SK-N-MC (cell line): ENCODE data around the gene LCE1F.

ENCODE experiments used
- DNase-seq: peaks from one replicate; pipeline ENCODE4 v3.0.0-alpha.2; 2011; ENCODE audit warnings: low read depth, low spot score
- H3K27ac ChIP-seq: fragments of 200-600 bp; sonication (generic); 2 replicates; pipeline ENCODE4 v1.5.1; 2016; ENCODE audit warnings: mixed run types
- H3K36me3 ChIP-seq: fragments of 200-600 bp; sonication (generic); 2 replicates; pipeline ENCODE4 v1.6.1; 2017; ENCODE audit warnings: antibody characterized with exemption, low read length, mixed read lengths; ENCODE audit not compliant: insufficient read depth
- H3K4me3 ChIP-seq: fragments of 200-600 bp; sonication (generic); 2 replicates; pipeline ENCODE4 v1.5.1; 2016
- H3K9ac ChIP-seq: fragments of 200-600 bp; sonication (generic); 2 replicates; pipeline ENCODE4 v1.8.0; 2017; ENCODE audit warnings: mixed run types, mixed read lengths; ENCODE audit not compliant: insufficient read length
- H3K9me3 ChIP-seq: fragments of 200-600 bp; sonication (generic); 2 replicates; pipeline ENCODE4 v1.6.1; 2017; ENCODE audit warnings: low read depth, mild to moderate bottlenecking, antibody characterized with exemption, low read length, moderate library complexity, mixed read lengths
- EZH2 ChIP-seq: fragments of 200-600 bp; sonication (generic); IDR thresholded peaks from one replicate; pipeline ENCODE4 v1.6.1; 2017; ENCODE audit warnings: antibody characterized with exemption
- FOXP2 ChIP-seq: optimal IDR thresholded peaks from 2 replicates; pipeline ENCODE3; 2011; ENCODE audit warnings: mild to moderate bottlenecking, moderate library complexity; ENCODE audit not compliant: insufficient read depth; ENCODE audit errors: extremely low read length, control extremely low read depth
- POLR2AphosphoS5 ChIP-seq: IDR thresholded peaks from 2 replicates; pipeline ENCODE4 v1.6.1; 2012; ENCODE audit warnings: mild to moderate bottlenecking, low read depth, low read length, borderline replicate concordance

The LCE1F gene

DNA sequence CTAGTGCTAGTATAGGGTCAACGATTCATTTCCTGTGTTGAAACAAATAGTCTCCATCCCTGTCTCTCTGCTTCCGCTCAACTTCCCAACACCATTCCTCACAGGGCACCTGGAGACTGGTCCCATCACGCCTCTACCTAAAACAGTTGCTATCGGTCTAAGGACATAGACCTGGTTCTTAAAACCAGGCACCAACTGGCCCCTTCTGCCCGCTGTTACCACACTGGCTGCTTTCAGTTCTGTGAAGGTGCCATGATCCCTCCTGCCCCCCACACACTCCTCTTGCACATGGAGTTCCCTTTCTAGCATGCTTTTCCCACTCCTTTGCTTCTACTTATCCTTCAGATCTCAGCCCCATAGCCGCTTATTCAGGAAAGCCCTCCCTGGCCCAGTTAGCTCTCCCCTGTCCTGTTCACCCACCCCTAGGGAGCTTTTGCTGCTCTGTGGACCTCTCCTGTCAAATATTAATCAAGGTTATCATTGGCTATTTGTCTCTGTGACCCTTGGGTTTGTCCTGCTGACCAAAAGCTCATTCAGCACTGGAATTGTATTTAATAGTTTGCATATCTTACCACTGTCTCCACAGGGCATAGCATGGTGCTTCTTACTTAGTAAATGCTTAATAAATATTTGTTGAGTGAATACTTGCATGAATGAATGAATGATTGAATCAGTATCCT is 29.0 kb upstream of the LCE1F start:
- TF ChIP-seq EZH2 (no peak), FOXP2 (no peak), POLR2AphosphoS5 (no peak)
- H3K9ac ChIP-seq: no peak overlapping the region
- no peaks in the 10 kb centered on the region for H3K9me3 ChIP-seq
- H3K4me3 ChIP-seq: no peak overlapping the region
- H3K27ac ChIP-seq: no peak overlapping the region
- H3K36me3 ChIP-seq: no peaks in the 10 kb centered on the region
- no peak for DNase-seq

DNA sequence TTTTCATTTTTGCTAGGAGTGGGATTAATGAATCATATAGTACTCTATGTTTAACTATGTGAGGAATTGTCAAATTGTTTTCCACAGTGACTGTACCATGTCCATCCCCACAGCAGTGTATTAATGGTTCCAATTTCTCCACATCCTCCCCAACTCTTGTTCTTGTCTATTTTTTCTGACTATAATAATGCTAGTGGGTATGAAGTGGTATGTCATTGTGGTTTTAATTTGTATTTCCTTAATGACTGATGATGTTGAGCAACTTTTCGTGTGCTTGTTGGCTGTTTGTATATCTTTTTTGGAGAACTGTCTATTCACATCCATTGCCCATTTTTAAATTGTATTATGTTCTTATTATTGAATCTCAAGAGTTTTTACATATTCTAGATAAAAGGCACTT is 27.1 kb upstream of the LCE1F start:
- no peak for TF ChIP-seq FOXP2
- no peak for TF ChIP-seq EZH2
- TF ChIP-seq POLR2AphosphoS5: no peak
- H3K9ac ChIP-seq: no peak overlapping the region
- no peaks in the 10 kb centered on the region for H3K9me3 ChIP-seq
- DNase-seq: no peak
- no peak overlapping the region for H3K4me3 ChIP-seq
- H3K36me3 ChIP-seq: no peaks in the 10 kb centered on the region
- no peak overlapping the region for H3K27ac ChIP-seq

- Histone ChIP-seq H3K36me3 (no peaks in the 10 kb centered on the region), H3K4me3 (no peak overlapping the region), H3K9me3 (no peaks in the 10 kb centered on the region), H3K27ac (no peak overlapping the region), H3K9ac (no peak overlapping the region)
- TF ChIP-seq FOXP2 (no peak), EZH2 (no peak), POLR2AphosphoS5 (no peak)
- no peak for DNase-seq
Measured at GRCh38 chr1:152752225-152752624, 22.7 kb upstream of the LCE1F start.

- Histone ChIP-seq H3K27ac (no peak overlapping the region), H3K9me3 (no peaks in the 10 kb centered on the region)
Measured at GRCh38 chr1:152753586-152753985, 21.4 kb upstream of the LCE1F start.

DNA sequence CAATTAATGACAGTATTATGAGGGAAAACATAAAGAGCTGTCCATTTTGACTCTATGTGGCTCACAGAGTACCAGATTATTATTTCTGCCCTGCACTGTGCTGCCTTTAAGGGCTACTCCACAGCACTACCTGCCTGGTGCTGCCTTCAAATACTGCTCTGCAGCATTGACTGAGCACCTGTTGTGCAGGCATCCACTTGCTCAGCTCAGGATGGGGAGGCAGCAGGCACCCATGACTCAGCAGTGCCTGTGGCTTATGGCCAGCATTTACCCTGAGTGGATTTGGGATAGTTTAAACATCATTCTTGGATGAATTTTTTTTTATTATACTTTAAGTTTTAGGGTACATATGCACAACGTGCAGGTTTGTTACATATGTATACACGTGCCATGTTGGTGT is 18.1 kb upstream of the LCE1F start:
- no peak overlapping the region for H3K4me3 ChIP-seq
- H3K9me3 ChIP-seq: no peaks in the 10 kb centered on the region
- H3K36me3 ChIP-seq: no peaks in the 10 kb centered on the region
- no peak overlapping the region for H3K9ac ChIP-seq
- no peak overlapping the region for H3K27ac ChIP-seq
- TF ChIP-seq FOXP2 (no peak), POLR2AphosphoS5 (no peak), EZH2 (no peak)
- no peak for DNase-seq

More at GRCh38 chr1:152753586-152753985, 21.4 kb upstream of the LCE1F start:
- H3K9ac ChIP-seq: no peak overlapping the region
- TF ChIP-seq POLR2AphosphoS5: no peak
- TF ChIP-seq FOXP2: no peak
- TF ChIP-seq EZH2: no peak
- no peak for DNase-seq
- H3K4me3 ChIP-seq: no peak overlapping the region
- no peaks in the 10 kb centered on the region for H3K36me3 ChIP-seq

DNA sequence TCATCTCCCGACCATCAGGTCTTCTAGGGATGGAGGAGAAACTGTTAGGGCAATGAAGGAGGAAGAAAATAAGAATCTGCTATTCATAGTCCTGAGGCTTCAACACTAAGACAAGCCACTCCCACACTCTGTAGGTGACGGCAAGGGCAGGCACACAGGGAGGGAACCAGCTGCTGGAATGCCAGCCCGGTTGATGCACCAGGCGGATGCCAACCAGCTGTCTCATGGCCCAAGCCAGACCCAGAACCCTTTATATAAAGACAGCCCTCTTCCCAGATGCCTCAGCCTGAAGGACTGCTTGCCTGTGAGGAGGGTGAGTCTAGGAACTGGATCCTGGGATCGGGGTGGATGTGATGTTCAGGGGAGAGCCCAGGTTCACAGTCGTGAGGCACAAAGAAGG is 17.2 kb upstream of the LCE1F start, which contains the start of gene KPRP:
KPRP (plus strand) TSS at position 279 of the 400 bp plus-strand sequence. CDS start 1,564 bp downstream, outside the sequence.
- Histone ChIP-seq H3K36me3 (no peaks in the 10 kb centered on the region), H3K9me3 (no peaks in the 10 kb centered on the region), H3K9ac (no peak within 1 kb of the TSS), H3K4me3 (no peak within 1 kb of the TSS), H3K27ac (no peak within 1 kb of the TSS)
- TF ChIP-seq FOXP2 (no peak), EZH2 (no peak), POLR2AphosphoS5 (no peak)
- DNase-seq: no peak

GRCh38 chr1:152758636-152759035 is 16.3 kb upstream of the LCE1F start:
- H3K9me3 ChIP-seq: no peaks in the 10 kb centered on the region
- no peak for TF ChIP-seq POLR2AphosphoS5
- no peak for TF ChIP-seq FOXP2
- no peak for TF ChIP-seq EZH2
- no peaks in the 10 kb centered on the region for H3K36me3 ChIP-seq
- no peak overlapping the region for H3K4me3 ChIP-seq
- no peak overlapping the region for H3K9ac ChIP-seq
- H3K27ac ChIP-seq: no peak overlapping the region
- DNase-seq: no peak

- H3K9me3 ChIP-seq: no peaks in the 10 kb centered on the region
- no peak for DNase-seq
- no peak overlapping the region for H3K27ac ChIP-seq
- H3K9ac ChIP-seq: no peak overlapping the region
- TF ChIP-seq EZH2 (no peak), POLR2AphosphoS5 (no peak), FOXP2 (no peak)
- no peaks in the 10 kb centered on the region for H3K36me3 ChIP-seq
- H3K4me3 ChIP-seq: no peak overlapping the region
Measured at GRCh38 chr1:152759453-152760173, 15.3 kb upstream of the LCE1F start.

- no peak for TF ChIP-seq EZH2
- no peak for TF ChIP-seq POLR2AphosphoS5
- Histone ChIP-seq H3K36me3 (no peaks in the 10 kb centered on the region), H3K27ac (no peak overlapping the region), H3K4me3 (no peak overlapping the region), H3K9ac (no peak overlapping the region), H3K9me3 (no peaks in the 10 kb centered on the region)
- DNase-seq: no peak
Measured at GRCh38 chr1:152760551-152761190, 14.3 kb upstream of the LCE1F start.
